ENCODE measurements around the gene MRPS34.

MRPS34 gene

GRCh38 chr16:1768767-1769401 lies 4.0 kb downstream of the MRPS34 start:
- DNase-seq = no peak

GRCh38 chr16:1768061-1768766 lies 4.7 kb downstream of the MRPS34 start:
- DNase-seq = no peak

- no peak for DNase-seq
Observed at GRCh38 chr16:1767116-1767994, 5.6 kb downstream of the MRPS34 start.

- DNase-seq = no peak
Observed at GRCh38 chr16:1766701-1767100, 6.2 kb downstream of the MRPS34 start.

- DNase-seq = no peak
Observed at GRCh38 chr16:1766231-1766630, 6.7 kb downstream of the MRPS34 start.

GRCh38 chr16:1765826-1766225 lies 7.1 kb downstream of the MRPS34 start:
- no peak for DNase-seq

GRCh38 chr16:1764971-1765370 lies 8.0 kb downstream of the MRPS34 start:
- DNase-seq = no peak

- DNase-seq = peak; percentile 84
Observed at GRCh38 chr16:1763521-1764511, 9.1 kb downstream of the MRPS34 start.

GRCh38 chr16:1762879-1763520 lies 9.9 kb downstream of the MRPS34 start:
- DNase-seq = no peak

GRCh38 chr16:1762196-1762878 lies 10.6 kb downstream of the MRPS34 start:
- peak; percentile 84 for DNase-seq

GRCh38 chr16:1761751-1762150 lies 11.2 kb downstream of the MRPS34 start:
- no peak for DNase-seq

- no peak for DNase-seq
Observed at GRCh38 chr16:1760911-1761310, 12.0 kb downstream of the MRPS34 start.

- DNase-seq = no peak
Observed at GRCh38 chr16:1759511-1759910, 13.4 kb downstream of the MRPS34 start.

GRCh38 chr16:1758923-1759322 lies 14.0 kb downstream of the MRPS34 start:
- no peak for DNase-seq

- no peak for DNase-seq
Observed at GRCh38 chr16:1757714-1758461, 15.0 kb downstream of the MRPS34 start.

- no peak for DNase-seq
Observed at GRCh38 chr16:1754204-1754603, 18.7 kb downstream of the MRPS34 start.

- DNase-seq = peak; percentile 68
Observed at GRCh38 chr16:1752853-1753252, 20.1 kb downstream of the MRPS34 start.

GRCh38 chr16:1751946-1752345 lies 21.0 kb downstream of the MRPS34 start:
- no peak for DNase-seq

GRCh38 chr16:1749152-1750117 lies 23.5 kb downstream of the MRPS34 start:
- no peak for DNase-seq

Data from NCI-H2171 treated with DMSO at 0.1 percent for 48 hours (cell line).